IPS DF 4.7 (cell line): Measurements from ENCODE around the gene FAM222A.

ENCODE experiments used
- DNase-seq: peaks from one replicate; pipeline ENCODE4 v3.0.0-alpha.2; 2013; ENCODE audit warnings: low spot score; ENCODE audit errors: extremely low read depth

The FAM222A gene

DNA sequence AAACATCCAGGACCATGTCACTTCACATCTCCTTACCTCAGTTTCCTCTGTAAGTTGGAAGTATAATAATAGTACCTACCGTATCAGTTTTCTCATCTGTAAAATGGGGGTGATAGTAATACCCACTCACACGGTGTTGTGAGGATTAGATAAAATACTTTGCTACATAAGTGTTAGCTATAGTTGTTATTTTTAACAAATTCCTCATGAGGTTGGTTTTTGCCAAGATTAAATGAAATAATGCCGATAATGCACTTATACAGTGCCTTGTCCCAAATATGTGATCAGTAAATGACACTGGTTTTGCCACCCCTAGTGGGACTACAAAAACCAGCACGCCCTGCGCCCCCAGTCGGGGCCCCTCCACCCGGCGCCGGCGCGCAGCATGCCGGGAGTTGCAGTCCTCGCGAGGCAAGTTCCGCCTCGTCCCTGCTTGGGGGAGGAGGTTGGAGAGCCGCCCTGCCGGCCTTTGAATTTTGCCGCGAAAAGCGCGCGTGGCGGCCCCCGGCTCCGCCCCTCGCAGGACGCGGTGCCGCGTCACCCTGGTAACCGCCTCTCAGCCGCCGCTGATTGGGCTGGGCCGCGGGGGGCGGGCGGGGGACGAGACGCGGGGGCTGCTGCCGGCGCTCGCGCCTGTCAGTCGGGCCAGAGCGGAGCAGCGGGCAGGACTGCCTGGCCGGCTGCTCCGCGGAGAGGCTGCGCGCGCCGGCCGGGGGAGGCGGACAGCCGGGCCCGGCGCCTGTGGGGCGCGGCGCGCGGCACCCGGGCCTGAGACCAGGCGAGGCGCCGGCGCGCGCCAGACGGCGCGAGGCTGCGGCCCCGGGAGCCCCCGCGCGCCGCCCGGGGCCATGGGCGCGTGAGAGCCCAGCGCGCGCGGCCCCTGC lies at the start of gene FAM222A:
Gene FAM222A, plus strand, starts transcription at position 639 of the 884 bp plus-strand sequence. CDS start 30,322 bp downstream, outside the sequence.
- peak; percentile 71 for DNase-seq

- no peak for DNase-seq
Measured at GRCh38 chr12:109664402-109664801, 49.2 kb upstream of the FAM222A start.

GRCh38 chr12:109666068-109666467 lies 47.6 kb upstream of the FAM222A start:
- DNase-seq: no peak

GRCh38 chr12:109670731-109671130 lies 42.9 kb upstream of the FAM222A start:
- DNase-seq: no peak

DNA sequence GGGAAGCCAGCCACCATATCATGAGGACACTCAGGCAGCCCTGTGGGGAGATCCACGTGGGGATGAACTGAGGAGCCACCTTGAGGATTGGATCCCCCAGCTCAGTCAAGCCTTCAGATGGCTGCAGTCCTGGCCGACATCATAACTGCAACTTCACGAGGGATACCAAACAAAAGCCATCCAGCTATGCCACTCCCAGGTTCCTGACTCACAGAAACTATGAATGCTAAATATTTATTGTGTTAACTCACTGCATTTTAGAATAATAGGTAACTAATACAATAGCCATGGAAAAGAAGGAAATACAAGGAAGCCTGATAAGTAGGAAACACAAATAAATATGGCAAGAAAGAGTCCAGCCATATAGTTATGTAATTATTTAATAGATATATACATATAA lies 42.1 kb upstream of the FAM222A start:
- DNase-seq: no peak

DNA sequence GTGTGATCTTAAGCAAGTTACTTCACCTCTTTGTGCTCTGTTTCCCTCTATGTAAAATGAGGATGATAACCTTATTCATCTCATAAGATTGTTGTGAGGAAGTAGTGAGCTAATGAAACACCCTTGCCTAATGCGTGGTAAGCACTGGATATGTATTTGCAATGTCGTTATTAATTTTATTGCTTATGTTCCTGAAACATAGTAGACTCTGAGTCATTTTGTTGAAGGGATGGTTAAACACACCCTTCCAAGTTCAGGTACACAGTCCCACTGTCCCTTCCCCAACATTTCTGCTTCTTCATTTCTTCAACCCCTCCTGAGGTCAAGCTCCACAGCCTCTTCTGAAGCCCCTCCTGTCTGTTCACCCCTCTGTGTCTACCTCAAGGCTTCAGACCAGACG lies 40.2 kb upstream of the FAM222A start:
- no peak for DNase-seq

DNA sequence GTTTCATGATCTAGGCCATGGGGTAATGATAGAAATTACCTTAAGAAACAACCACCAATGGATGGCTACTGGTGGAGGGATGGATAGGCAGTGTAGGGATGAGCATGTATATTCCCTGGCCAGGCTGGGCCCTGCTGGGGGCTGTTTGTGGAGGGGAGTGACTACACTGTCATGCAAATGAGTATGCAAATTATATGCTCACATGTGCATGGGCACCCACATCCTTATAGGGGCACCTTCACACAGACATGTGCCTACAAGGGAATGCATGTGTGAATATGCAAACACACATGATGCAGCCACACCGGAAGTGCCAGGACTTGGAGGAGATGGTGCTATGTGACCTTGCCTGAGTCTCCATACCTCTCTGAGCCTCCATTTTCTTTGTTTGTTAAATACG lies 39.7 kb upstream of the FAM222A start:
- no peak for DNase-seq

GRCh38 chr12:109675411-109675810 lies 38.2 kb upstream of the FAM222A start:
- no peak for DNase-seq

GRCh38 chr12:109677279-109677691 lies 36.3 kb upstream of the FAM222A start:
- DNase-seq: no peak

DNA sequence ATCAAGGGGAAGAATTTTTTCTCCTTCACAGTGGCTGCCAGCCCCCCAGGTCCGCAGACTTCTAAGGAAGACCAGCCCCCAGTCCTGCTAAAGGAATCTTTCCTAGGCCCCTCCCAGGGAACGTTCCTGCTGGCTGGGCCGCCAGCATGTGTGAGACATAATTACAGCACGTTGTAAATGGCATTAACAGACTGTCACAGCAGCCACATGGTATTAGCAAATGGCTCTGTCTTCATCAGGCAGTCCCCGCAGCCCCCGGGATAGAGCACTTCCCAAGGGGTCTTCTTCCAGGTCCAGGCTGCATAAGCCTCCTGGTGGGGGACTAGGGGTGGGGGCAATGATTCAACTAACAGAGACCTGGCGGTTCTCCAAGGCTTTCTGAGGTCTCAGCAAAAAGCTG lies 34.9 kb upstream of the FAM222A start:
- no peak for DNase-seq

- no peak for DNase-seq
Measured at GRCh38 chr12:109679501-109680263, 33.9 kb upstream of the FAM222A start.

GRCh38 chr12:109680264-109681005 lies 33.2 kb upstream of the FAM222A start:
- DNase-seq: no peak

DNA sequence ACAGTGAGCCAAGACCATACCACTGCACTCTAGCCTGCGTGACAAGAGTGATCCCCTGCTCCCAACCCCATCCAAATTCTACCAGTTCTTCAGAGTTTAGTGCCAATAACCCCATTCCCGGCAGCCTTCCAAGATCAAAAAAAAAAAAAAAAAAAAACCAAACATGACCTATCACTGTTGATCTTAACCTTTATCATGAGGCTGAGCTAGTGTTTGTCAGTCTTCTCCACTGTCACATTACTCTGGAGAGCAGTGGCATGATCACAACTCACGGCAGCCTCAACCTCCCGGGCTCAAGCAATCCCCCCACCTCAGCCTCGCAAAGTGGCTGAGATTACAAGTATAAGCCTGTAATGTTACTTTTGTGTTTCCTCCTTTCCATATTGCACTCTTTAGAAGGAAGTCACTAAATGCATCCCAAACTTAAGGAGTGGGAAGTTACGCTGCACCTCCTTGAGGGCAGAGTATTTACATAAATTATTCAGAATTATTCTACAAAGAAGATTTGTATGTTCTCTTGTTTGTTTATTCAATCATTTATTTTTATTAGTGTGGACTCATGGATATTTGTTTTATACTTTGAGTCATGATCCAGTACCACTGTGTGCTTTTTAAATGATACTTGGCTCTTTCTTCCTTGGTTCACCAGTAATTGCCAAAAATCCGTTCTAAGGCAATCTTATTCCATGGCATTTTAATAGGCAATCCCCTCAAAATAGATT lies 31.5 kb upstream of the FAM222A start:
- DNase-seq: no peak

DNA sequence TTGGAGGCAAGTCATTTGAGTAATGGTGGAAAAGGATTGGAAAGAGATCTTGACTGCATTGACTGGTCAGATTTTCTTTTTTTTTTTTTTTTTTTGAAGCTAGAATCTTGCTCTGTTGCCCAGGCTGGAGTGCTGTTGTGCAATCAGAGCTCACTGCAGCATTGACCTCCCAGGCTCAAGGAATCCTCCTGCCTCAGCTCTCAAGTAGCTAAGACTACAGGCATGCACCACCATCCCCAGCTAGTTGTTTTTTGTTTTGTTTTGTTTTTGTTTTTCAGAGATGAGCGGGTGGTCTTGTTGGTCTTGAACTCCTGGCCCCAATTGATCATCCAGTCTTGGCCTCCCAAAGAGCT lies 30.9 kb upstream of the FAM222A start:
- no peak for DNase-seq

DNA sequence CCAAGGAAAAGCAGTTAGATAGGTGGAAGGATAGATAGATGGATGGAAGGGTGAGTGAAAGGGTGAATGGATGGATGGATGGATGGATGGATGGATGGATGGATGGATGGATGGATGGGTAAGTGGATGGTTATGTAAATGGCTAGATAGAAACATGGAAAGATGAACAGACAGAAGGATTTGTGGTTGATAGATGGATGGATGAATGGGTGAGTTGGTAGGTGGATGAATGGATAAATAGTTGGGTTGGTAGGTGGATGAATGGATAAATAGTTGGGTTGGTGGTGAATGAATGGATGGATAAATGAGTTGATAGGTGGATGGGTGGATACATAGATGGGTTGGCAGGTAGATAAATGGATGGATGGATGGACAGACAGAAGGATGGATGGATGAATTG lies 30.3 kb upstream of the FAM222A start:
- no peak for DNase-seq

DNA sequence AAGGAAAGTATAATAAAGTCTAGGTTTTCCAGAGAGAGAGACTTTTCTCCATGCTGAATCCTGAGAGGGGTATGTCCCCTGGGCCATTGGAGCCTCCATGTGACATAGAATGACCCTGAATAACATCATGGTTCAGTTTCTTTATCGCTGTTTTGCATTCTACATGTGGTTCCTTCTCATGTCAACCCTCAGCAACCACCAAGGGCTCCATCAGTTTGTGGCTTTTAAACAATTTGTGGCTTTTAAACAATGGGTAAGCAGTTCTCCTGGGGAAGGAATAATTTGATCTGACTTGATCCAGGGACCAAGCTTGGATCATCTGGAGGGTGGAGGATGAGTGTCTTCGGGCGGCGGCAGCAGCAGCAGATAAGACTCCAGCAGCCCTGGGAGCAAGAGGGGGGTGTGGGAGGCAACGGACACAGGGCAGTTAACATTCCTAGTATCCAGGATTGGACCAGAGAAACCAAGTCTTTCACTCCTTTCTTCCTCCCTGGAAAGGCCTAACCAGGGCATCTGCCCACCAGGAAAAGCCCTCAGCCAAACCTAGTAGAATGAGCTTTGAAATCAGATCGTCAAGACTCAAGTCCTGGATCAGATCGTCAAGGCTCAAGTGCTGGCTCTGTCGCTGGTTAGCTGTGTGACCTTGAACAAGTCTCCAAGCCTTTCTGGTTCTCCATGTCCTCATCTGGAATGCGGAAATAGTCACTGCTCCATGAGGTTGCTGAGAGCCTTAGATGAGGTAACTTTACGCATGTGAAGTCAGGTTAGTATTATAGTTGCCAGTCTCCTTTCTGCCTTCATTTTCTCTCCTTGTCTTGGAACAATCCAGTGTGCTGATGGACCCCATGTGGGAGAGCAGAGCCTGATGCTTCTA lies 27.8 kb upstream of the FAM222A start:
- no peak for DNase-seq

GRCh38 chr12:109686523-109686922 lies 27.1 kb upstream of the FAM222A start:
- no peak for DNase-seq

- DNase-seq: no peak
Measured at GRCh38 chr12:109687250-109687649, 26.4 kb upstream of the FAM222A start.

- DNase-seq: no peak
Measured at GRCh38 chr12:109689426-109689825, 24.2 kb upstream of the FAM222A start.

- no peak for DNase-seq
Measured at GRCh38 chr12:109693160-109693559, 20.5 kb upstream of the FAM222A start.
